Activated CD8-positive, alpha-beta T cell treated with anti-CD3 and anti-CD28 coated beads for 36 hours (primary cell): Measurements from ENCODE around the gene TRIM38. TPM values are rescaled to one million over a fixed set of nuclear protein-coding genes. Genes with fewer than 3 reads are reported as not detected.
"Not testable (repeated sequence)": the region's sequence is repeated elsewhere in the genome, so short reads cannot be mapped to it uniquely, and the experiment has no call there.

Experiments
- ATAC-seq: fragments of 200-7000 bp; cut with Tn5 transposase; one replicate; pipeline ENCODE4 v1.10.0; 2021; ENCODE audit warnings: mild to moderate bottlenecking, moderate library complexity
- CTCF ChIA-PET: fragments of 350-600 bp; sonication (Branson Sonifier 250); formaldehyde crosslinking; loops from one replicate; lab custom pipeline; 2021; ENCODE audit warnings: antibody characterized with exemption; lab: Charles Lee
- POLR2A ChIA-PET: fragments of 350-600 bp; sonication (Branson Sonifier 250); formaldehyde crosslinking; loops from one replicate; lab custom pipeline; 2021; ENCODE audit warnings: antibody characterized with exemption; lab: Charles Lee
- DNase-seq: peaks from one replicate; pipeline ENCODE4 v3.0.0-alpha.2; 2020
- H3K27ac Mint-ChIP-seq: one replicate; pipeline ENCODE4 v1.8.0; 2021; ENCODE audit warnings: mild to moderate bottlenecking, mixed read lengths
- H3K27me3 Mint-ChIP-seq: one replicate; pipeline ENCODE4 v1.8.0; 2021; ENCODE audit warnings: mixed read lengths
- H3K36me3 Mint-ChIP-seq: one replicate; pipeline ENCODE4 v1.8.0; 2021; ENCODE audit warnings: low read depth, mixed read lengths
- H3K4me1 Mint-ChIP-seq: one replicate; pipeline ENCODE4 v1.8.0; 2021; ENCODE audit warnings: low read depth, mixed read lengths
- H3K4me3 Mint-ChIP-seq: one replicate; pipeline ENCODE4 v1.8.0; 2021; ENCODE audit warnings: mild to moderate bottlenecking, moderate library complexity, mixed read lengths
- H3K9me3 Mint-ChIP-seq: one replicate; pipeline ENCODE4 v1.8.0; 2021; ENCODE audit warnings: mixed read lengths
- CTCF ChIP-seq: fragments of 200-600 bp; IDR thresholded peaks from one replicate; pipeline ENCODE4 v1.8.0; 2022; ENCODE audit warnings: antibody characterized with exemption, mild to moderate bottlenecking
- intact Hi-C: fragments of 100-400 bp; cut with micrococcal nuclease; formaldehyde crosslinking; loops from one replicate; pipeline ENCODE4 v1.10.0; 2022
- total RNA-seq, 2 experiments: library from RNA; stranded (reverse); gene quantifications; one replicate each; pipeline ENCODE4 v1.2.3, GENCODE V29; 2021

The TRIM38 gene
- total RNA-seq, 2 experiments from 2014 or later = 8.0 to 8.3 TPM

GRCh38 chr6:25942561-25943147, 19.9 kb upstream of the TRIM38 start:
- ATAC-seq (no peak), DNase-seq (no peak)
- peaks cover 4% of the 10 kb centered on the region for H3K36me3 Mint-ChIP-seq
- intact Hi-C loops = no loop called here
- ChIA-PET CTCF (interaction anchor here (0.6 to 4.0 kb wide), 4 partner anchors 26 to 364 kb away, joined by 3 to 15 read pairs (median 4); no protein-coding TSS in a partner anchor), POLR2A (no interaction called here)
- peak; percentile 67 for TF ChIP-seq CTCF
- H3K4me3 Mint-ChIP-seq = no peak overlapping the region
- H3K27me3 Mint-ChIP-seq = peaks cover 6% of the 10 kb centered on the region
- H3K9me3 Mint-ChIP-seq = peaks cover 9% of the 10 kb centered on the region
- H3K4me1 Mint-ChIP-seq = peaks cover 16% of the 10 kb centered on the region
- H3K27ac Mint-ChIP-seq = no peak overlapping the region

GRCh38 chr6:25943887-25944286, 18.7 kb upstream of the TRIM38 start:
- ATAC-seq (no peak), DNase-seq (no peak)
- POLR2A ChIA-PET = no interaction called here
- peaks cover 2% of the 10 kb centered on the region for H3K27me3 Mint-ChIP-seq
- no peak for TF ChIP-seq CTCF
- H3K4me1 Mint-ChIP-seq = peaks cover 16% of the 10 kb centered on the region
- H3K27ac Mint-ChIP-seq = no peak overlapping the region
- peaks cover 9% of the 10 kb centered on the region for H3K9me3 Mint-ChIP-seq
- peaks cover 4% of the 10 kb centered on the region for H3K36me3 Mint-ChIP-seq
- intact Hi-C loops = no loop called here
- no peak overlapping the region for H3K4me3 Mint-ChIP-seq
- CTCF ChIA-PET = interaction anchor here (0.7 to 4.0 kb wide), 7 partner anchors 12 to 224 kb away, joined by 3 to 15 read pairs (median 3); no protein-coding TSS in a partner anchor

GRCh38 chr6:25944688-25945574, 17.7 kb upstream of the TRIM38 start:
- intact Hi-C loops = loop anchor here (1.0 kb wide), 1 partner anchor 17 kb away; the partner anchor contains the start of gene TRIM38
- Mint-ChIP-seq H3K9me3 (peaks cover 9% of the 10 kb centered on the region), H3K27ac (no peak overlapping the region), H3K4me1 (peaks cover 16% of the 10 kb centered on the region), H3K27me3 (peaks cover 4% of the 10 kb centered on the region), H3K4me3 (no peak overlapping the region), H3K36me3 (peaks cover 4% of the 10 kb centered on the region)
- no peak for TF ChIP-seq CTCF
- CTCF ChIA-PET = interaction anchor here (0.9 to 4.0 kb wide), 4 partner anchors 48 to 225 kb away, joined by 3 to 15 read pairs (median 9); no protein-coding TSS in a partner anchor
- POLR2A ChIA-PET = no interaction called here
- peak; percentile 89 for ATAC-seq
- peak; percentile 50 for DNase-seq

GRCh38 chr6:25945738-25946137, 16.9 kb upstream of the TRIM38 start:
- POLR2A ChIA-PET, H3K9me3 Mint-ChIP-seq, H3K27ac Mint-ChIP-seq, H3K4me3 Mint-ChIP-seq, ATAC-seq, DNase-seq, H3K36me3 Mint-ChIP-seq, H3K27me3 Mint-ChIP-seq: not testable (repeated sequence)
- intact Hi-C loops = loop anchor here (1.0 kb wide), 1 partner anchor 17 kb away; the partner anchor contains the start of gene TRIM38
- H3K4me1 Mint-ChIP-seq = peaks cover 16% of the 10 kb centered on the region
- CTCF ChIA-PET = interaction anchor here (1.8 to 1.9 kb wide), 2 partner anchors 47 to 58 kb away, joined by 9 read pairs; no protein-coding TSS in a partner anchor

GRCh38 chr6:25946631-25947030, 16.0 kb upstream of the TRIM38 start:
- peaks cover 4% of the 10 kb centered on the region for H3K36me3 Mint-ChIP-seq
- ATAC-seq (no peak), DNase-seq (no peak)
- ChIA-PET POLR2A (interaction anchor here (0.6 kb wide), 1 partner anchor 12 kb away, joined by 3 read pairs; no protein-coding TSS in a partner anchor), CTCF (interaction anchor here (0.9 to 1.3 kb wide), 2 partner anchors 46 to 228 kb away, joined by 3 to 4 read pairs; no protein-coding TSS in a partner anchor)
- no peak overlapping the region for H3K4me3 Mint-ChIP-seq
- peaks cover 4% of the 10 kb centered on the region for H3K27me3 Mint-ChIP-seq
- H3K4me1 Mint-ChIP-seq = peaks cover 16% of the 10 kb centered on the region
- H3K9me3 Mint-ChIP-seq = peaks cover 9% of the 10 kb centered on the region
- intact Hi-C loops = no loop called here
- no peak overlapping the region for H3K27ac Mint-ChIP-seq
- TF ChIP-seq CTCF = no peak

- H3K9me3 Mint-ChIP-seq, intact Hi-C loops, ATAC-seq, POLR2A ChIA-PET, H3K27ac Mint-ChIP-seq, H3K4me3 Mint-ChIP-seq, H3K27me3 Mint-ChIP-seq, H3K36me3 Mint-ChIP-seq, DNase-seq: not testable (repeated sequence)
- CTCF ChIA-PET = interaction anchor here (0.9 to 1.3 kb wide), 3 partner anchors 45 to 229 kb away, joined by 3 to 5 read pairs (median 4); a partner anchor contains a TSS
- peaks cover 16% of the 10 kb centered on the region for H3K4me1 Mint-ChIP-seq
Observed at GRCh38 chr6:25947492-25947891, 15.1 kb upstream of the TRIM38 start.
